ENCODE measurements around the gene ARCN1.
"Not testable (repeated sequence)": the region's sequence is repeated elsewhere in the genome, so short reads cannot be mapped to it uniquely, and the experiment has no call there.

The ARCN1 gene

DNA sequence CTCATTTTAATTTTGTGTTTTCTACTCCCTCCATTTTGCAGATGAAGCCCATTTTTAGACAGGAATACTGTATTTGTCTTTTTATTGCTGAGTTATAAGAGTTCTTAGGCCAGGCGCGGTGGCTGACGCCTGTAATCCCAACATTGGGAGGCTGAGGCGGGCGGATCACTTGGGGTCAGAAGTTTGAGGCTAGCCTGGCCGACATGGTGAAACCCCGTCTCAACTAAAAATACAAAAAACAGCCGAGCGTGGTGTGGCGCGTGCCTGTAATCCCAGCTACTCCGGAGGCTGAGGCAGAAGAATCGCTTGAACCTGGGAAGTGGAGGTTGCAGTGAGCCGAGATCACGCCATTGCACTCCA is 528 bp upstream of the ARCN1 start:
- peaks cover 33% of the 10 kb centered on the region for H3K4me1 Mint-ChIP-seq (ENCODE audit: low read depth)
- H3K27me3 Mint-ChIP-seq (ENCODE audit: low read depth); H3K36me3 Mint-ChIP-seq (ENCODE audit: low read depth); H3K9me3 Mint-ChIP-seq: not testable (repeated sequence)
- peak overlapping the region; percentile 98 for H3K27ac Mint-ChIP-seq
- peak overlapping the region; percentile 100 for H3K4me3 Mint-ChIP-seq

DNA sequence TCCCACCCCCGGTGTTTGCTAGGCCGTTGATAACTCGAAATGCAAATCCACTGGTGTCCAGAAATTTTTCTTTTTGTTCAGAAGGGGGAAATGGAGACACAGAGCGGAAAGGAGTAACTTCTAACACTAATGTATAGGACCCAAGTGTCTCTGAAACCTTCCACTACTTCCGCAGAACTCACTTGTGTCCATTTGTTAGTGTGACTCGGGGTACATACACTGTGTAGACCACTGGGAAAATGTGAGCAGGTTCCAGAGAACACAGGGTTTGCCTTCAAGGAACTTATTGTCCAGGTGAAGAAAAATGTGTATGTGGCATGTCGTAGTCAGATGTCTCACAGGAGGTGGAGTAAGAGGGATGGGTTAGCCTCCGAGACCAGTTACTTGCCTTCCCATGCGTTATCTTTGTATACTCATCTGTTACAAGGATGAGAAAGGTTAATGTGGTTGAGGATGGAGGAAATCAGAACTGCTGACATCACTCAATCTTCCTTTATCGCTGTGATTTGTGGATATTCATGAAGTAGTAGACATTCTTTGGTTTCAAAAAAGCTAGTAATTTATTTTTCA is 857 bp downstream of the ARCN1 start:
- Mint-ChIP-seq H3K4me1 (ENCODE audit: low read depth) (peaks cover 38% of the 10 kb centered on the region), H3K4me3 (peak overlapping the region; percentile 100), H3K9me3 (no peaks in the 10 kb centered on the region), H3K27ac (peak overlapping the region; percentile 98), H3K27me3 (ENCODE audit: low read depth) (no peaks in the 10 kb centered on the region), H3K36me3 (ENCODE audit: low read depth) (peaks cover 10% of the 10 kb centered on the region)

DNA sequence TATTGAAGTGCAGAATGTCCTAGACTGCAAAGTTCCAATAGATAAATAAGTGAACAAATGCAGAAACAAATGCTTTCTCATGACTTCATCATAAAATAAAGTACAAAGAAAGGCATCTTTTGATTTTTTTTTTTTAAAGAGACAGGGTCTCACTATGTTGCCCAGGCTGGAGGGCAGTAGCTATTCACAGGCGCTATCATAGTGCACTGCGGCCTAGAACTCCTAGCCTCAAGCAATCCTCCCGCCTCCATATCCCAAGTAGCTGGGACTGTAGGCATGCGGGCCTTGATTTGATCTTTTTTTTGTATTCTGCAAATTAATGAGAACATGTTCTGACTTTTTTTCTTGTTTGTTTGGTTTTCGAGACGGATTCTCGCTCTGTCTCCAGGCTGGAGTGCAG is 2.4 kb downstream of the ARCN1 start:
- Mint-ChIP-seq H3K27ac (no peak overlapping the region), H3K36me3 (ENCODE audit: low read depth) (peaks cover 10% of the 10 kb centered on the region), H3K4me1 (ENCODE audit: low read depth) (peaks cover 38% of the 10 kb centered on the region), H3K4me3 (peak overlapping the region; percentile 54), H3K27me3 (ENCODE audit: low read depth) (no peaks in the 10 kb centered on the region), H3K9me3 (no peaks in the 10 kb centered on the region)

DNA sequence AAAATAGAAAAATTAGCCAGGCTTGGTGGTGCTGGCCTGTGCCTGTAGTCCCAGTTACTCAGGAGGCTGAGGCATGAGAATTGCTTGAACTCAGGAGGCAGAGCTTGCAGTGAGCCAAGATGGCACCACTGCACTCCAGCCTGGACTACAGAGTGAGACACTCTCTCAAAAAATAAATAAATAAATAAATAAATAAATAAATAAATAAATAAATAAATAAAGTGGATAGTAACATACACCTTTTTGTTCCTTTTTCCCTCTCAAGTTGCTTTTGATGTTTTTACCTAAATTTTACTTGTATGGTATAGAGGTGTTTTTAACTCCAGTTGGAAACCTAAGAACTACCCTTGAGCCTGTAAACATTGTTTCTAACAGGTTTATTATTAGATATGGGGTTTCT is 5.8 kb downstream of the ARCN1 start:
- not testable (repeated sequence) for H3K27me3 Mint-ChIP-seq (ENCODE audit: low read depth); H3K4me3 Mint-ChIP-seq; H3K27ac Mint-ChIP-seq; H3K9me3 Mint-ChIP-seq
- H3K4me1 Mint-ChIP-seq (ENCODE audit: low read depth), result peaks cover 29% of the 10 kb centered on the region
- peaks cover 16% of the 10 kb centered on the region for H3K36me3 Mint-ChIP-seq (ENCODE audit: low read depth)

DNA sequence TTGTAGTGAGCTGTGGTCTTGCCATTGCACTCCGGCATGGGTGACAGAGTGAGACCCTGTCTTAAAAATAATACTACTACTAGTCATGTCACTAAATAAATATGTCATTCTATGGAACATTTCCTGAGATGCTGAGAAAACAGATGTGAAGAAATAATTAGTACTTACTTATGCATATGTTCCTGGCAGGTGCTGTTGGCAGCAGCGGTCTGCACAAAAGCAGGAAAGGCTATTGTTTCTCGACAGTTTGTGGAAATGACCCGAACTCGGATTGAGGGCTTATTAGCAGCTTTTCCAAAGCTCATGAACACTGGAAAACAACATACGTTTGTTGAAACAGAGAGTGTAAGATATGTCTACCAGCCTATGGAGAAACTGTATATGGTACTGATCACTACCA is 8.8 kb downstream of the ARCN1 start:
- H3K27ac Mint-ChIP-seq, result no peak overlapping the region
- peaks cover 32% of the 10 kb centered on the region for H3K36me3 Mint-ChIP-seq (ENCODE audit: low read depth)
- peaks cover 6% of the 10 kb centered on the region for H3K4me1 Mint-ChIP-seq (ENCODE audit: low read depth)
- no peak overlapping the region for H3K4me3 Mint-ChIP-seq
- H3K9me3 Mint-ChIP-seq, result no peaks in the 10 kb centered on the region
- no peaks in the 10 kb centered on the region for H3K27me3 Mint-ChIP-seq (ENCODE audit: low read depth)

DNA sequence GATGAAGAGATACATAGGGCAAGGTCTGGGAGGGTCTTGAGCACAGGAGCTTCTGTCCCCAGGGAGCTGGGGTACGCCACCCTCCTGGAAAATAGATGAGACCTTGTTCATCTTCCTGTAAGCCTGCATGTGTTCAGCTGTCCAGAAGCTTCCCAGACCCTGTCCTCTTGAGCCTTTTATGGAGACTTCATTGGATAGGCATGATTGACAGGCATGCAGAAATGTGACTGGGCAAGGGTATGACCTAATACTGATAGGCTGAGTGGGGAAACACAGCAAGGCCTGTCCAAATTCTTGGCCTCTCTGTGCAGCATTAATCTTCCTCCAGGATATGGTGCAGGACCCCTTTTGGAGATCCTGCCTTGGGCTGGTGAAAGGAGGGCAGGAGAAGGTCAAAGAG is 15.7 kb downstream of the ARCN1 start:
- H3K4me3 Mint-ChIP-seq, result no peak overlapping the region
- H3K4me1 Mint-ChIP-seq (ENCODE audit: low read depth), result no peaks in the 10 kb centered on the region
- H3K27me3 Mint-ChIP-seq (ENCODE audit: low read depth), result no peaks in the 10 kb centered on the region
- no peak overlapping the region for H3K27ac Mint-ChIP-seq
- no peaks in the 10 kb centered on the region for H3K9me3 Mint-ChIP-seq
- peaks cover 41% of the 10 kb centered on the region for H3K36me3 Mint-ChIP-seq (ENCODE audit: low read depth)

DNA sequence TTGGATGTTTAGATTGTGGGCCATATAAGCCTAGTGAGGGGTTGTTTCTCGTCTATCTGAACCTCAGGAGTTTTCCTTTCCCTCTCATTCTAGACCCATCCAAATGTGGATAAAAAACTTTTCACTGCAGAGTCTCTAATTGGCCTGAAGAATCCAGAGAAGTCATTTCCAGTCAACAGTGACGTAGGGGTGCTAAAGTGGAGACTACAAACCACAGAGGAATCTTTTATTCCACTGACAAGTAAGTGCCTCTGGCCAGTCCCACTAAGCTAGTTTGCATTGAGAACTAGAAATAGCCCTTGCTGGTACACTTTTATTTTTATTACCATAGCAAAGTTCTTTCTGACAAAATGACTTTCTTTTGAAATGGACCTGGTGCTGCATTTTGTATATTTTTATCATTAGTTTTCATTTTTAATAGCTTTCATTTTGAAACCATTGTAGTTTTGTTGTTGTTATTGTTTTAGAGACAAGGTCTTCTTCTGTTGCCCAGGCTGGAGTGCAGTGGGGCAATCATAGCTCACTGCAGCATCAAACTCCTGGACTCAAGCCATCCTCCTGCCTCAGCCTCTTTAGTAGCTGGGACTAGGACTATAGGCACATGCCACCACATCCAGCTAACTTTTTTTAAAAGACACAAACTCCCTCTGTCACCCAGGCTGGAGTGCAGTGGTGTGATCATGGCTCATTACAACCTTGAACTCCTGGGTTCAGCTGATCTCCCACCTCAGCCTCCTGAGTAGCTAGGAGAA is 20.6 kb downstream of the ARCN1 start:
- Mint-ChIP-seq H3K4me3 (no peak overlapping the region), H3K27ac (no peak overlapping the region), H3K4me1 (ENCODE audit: low read depth) (peaks cover 4% of the 10 kb centered on the region), H3K27me3 (ENCODE audit: low read depth) (no peaks in the 10 kb centered on the region), H3K9me3 (no peaks in the 10 kb centered on the region), H3K36me3 (ENCODE audit: low read depth) (peaks cover 39% of the 10 kb centered on the region)

DNA sequence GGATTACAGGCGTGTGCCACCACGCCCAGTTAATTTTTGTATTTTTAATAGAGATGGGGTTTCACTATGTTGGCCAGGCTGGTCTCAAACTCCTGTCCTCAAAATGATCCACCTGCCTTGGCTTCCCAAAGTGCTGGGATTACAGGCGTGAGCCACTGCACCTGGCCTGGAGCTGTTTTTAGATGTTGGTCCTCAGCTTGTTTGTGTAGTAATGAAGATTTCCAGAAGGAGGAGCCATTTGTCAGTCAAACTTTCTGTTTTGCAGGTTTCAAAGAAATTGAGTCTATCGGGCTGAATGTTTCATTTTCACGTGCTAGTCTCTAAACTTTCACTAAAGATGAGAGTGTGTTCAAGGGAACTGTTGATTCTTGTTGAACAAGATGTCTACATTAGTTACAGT is 22.8 kb downstream of the ARCN1 start:
- not testable (repeated sequence) for H3K9me3 Mint-ChIP-seq; H3K27me3 Mint-ChIP-seq (ENCODE audit: low read depth); H3K4me3 Mint-ChIP-seq; H3K27ac Mint-ChIP-seq; H3K4me1 Mint-ChIP-seq (ENCODE audit: low read depth)
- H3K36me3 Mint-ChIP-seq (ENCODE audit: low read depth), result peaks cover 41% of the 10 kb centered on the region

DNA sequence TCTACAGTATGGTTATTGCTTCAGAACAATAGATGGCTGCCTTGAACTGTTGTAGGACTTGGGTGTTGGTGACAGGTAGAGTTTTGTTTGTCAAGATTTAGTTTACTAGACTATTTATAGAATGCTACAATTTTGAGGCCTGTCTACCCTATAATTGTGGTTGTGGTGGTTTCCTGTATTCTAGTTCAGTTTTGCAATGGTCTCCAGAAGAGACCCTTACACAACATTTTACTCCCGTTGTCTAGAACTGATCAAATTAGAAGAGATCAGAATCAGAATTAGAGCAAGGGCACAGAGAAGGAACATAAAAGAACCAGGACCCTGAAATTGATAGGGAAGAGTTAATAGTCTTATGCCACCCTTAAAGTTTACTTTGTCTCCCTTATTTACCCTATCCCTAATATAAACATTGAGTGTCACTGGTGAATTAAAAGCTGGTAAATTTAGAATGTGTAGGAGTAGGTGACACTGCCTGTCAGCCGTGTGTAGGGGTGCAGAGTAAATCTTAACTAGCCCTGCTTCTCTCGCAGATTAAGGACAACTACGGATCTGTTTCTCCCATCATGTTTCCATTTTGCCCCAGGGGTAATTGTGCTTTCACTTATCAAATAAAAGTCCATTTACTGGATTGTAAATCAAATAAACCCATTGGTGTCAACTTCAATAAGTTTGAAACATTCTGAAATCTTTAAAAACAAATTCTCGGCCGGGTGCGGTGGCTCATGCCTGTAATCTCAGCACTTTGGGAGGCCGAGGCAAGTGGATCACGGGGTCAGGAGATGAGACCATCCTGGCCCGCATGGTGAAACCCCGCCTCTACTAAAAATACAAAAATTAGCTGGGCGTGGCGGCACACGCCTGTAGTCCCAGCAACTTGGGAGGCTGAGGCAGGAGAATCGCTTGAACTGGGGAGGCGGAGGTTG is 24.3 kb downstream of the ARCN1 start:
- H3K36me3 Mint-ChIP-seq (ENCODE audit: low read depth), result peaks cover 47% of the 10 kb centered on the region
- no peaks in the 10 kb centered on the region for H3K9me3 Mint-ChIP-seq
- no peaks in the 10 kb centered on the region for H3K27me3 Mint-ChIP-seq (ENCODE audit: low read depth)
- H3K4me3 Mint-ChIP-seq, result no peak overlapping the region
- peaks cover 4% of the 10 kb centered on the region for H3K4me1 Mint-ChIP-seq (ENCODE audit: low read depth)
- no peak overlapping the region for H3K27ac Mint-ChIP-seq

DNA sequence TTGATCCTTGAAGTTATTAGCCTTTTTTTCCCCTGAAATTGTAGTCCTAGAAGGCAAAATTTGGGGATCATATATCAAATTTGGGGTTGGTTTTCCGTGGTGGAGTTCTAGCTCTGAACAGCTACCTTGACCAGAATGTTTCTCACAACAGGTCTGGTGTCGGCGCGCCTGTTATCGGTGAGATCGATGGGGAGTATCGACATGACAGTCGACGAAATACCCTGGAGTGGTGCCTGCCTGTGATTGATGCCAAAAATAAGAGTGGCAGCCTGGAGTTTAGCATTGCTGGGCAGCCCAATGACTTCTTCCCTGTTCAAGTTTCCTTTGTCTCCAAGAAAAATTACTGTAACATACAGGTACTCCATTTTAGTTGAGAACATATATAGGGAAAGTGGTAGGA is 25.3 kb downstream of the ARCN1 start:
- peaks cover 57% of the 10 kb centered on the region for H3K36me3 Mint-ChIP-seq (ENCODE audit: low read depth)
- H3K4me3 Mint-ChIP-seq, result no peak overlapping the region
- peaks cover 7% of the 10 kb centered on the region for H3K4me1 Mint-ChIP-seq (ENCODE audit: low read depth)
- no peaks in the 10 kb centered on the region for H3K9me3 Mint-ChIP-seq
- H3K27ac Mint-ChIP-seq, result no peak overlapping the region
- no peaks in the 10 kb centered on the region for H3K27me3 Mint-ChIP-seq (ENCODE audit: low read depth)

DNA sequence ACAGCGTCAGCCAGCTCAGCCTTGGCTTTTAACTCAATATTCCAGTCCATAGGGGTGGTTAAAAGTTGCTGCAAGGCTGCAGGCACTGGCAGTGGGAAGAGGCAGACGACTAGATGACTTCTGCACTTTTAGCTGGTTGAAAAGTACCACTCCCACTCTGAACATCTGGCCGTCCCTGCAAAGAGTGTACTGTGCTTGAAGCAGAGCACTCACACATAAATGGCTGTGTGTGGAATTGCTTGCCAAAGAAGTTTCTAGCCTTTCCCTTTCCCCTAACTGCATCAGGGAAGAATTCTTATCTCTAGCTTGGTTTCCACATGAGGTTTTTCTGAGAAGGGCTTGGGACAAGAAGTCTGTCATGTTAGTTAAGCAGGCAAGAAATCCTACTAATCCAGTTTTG is 30.1 kb downstream of the ARCN1 start:
- peak overlapping the region; percentile 13 for H3K27ac Mint-ChIP-seq
- H3K4me3 Mint-ChIP-seq, result no peak overlapping the region
- H3K9me3 Mint-ChIP-seq, result no peaks in the 10 kb centered on the region
- H3K27me3 Mint-ChIP-seq (ENCODE audit: low read depth), result peaks cover 12% of the 10 kb centered on the region
- H3K36me3 Mint-ChIP-seq (ENCODE audit: low read depth), result peaks cover 37% of the 10 kb centered on the region
- peaks cover 7% of the 10 kb centered on the region for H3K4me1 Mint-ChIP-seq (ENCODE audit: low read depth)

DNA sequence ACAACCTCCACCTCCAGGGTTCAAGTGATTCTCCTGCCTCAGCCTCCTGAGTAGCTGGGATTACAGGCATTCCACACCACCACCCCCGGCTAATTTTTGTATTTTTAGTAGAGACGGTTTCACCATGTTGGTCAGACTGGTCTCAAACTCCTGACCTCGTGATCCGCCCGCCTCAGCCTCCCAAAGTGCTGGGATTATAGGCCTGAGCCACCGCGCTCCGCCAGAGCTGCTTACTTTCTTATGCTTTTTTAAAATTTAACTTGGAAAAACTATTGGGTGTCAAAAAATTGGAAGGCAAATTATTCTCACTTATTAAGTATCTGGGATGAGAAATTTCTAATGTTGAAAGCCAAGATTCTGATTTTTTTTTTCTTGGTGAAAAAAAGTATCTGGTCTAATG is 31.5 kb downstream of the ARCN1 start:
- not testable (repeated sequence) for H3K9me3 Mint-ChIP-seq; H3K4me1 Mint-ChIP-seq (ENCODE audit: low read depth); H3K27ac Mint-ChIP-seq; H3K4me3 Mint-ChIP-seq
- peaks cover 31% of the 10 kb centered on the region for H3K36me3 Mint-ChIP-seq (ENCODE audit: low read depth)
- H3K27me3 Mint-ChIP-seq (ENCODE audit: low read depth), result peaks cover 14% of the 10 kb centered on the region

DNA sequence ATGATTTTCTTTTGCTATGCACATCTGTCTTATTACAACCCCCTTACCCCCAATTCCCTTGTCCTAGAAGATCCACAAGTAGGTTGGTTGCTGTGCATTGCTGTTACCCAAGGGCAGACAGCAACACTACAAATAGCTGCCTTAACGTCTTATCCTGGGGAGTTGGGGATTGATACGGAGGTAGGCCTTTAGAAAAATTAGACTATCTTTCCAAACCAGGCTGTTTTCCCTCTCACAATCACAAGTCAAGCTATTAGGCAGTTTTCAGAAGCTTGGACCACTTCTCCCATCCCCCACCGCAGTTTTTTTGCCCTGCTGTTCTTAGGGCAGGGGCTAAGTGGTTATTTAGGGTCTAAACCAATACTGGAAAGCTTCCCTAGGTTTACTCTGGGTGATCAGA is 32.4 kb downstream of the ARCN1 start:
- peaks cover 17% of the 10 kb centered on the region for H3K4me1 Mint-ChIP-seq (ENCODE audit: low read depth)
- no peaks in the 10 kb centered on the region for H3K9me3 Mint-ChIP-seq
- no peak overlapping the region for H3K4me3 Mint-ChIP-seq
- peaks cover 31% of the 10 kb centered on the region for H3K36me3 Mint-ChIP-seq (ENCODE audit: low read depth)
- H3K27ac Mint-ChIP-seq, result no peak overlapping the region
- peaks cover 23% of the 10 kb centered on the region for H3K27me3 Mint-ChIP-seq (ENCODE audit: low read depth)

DNA sequence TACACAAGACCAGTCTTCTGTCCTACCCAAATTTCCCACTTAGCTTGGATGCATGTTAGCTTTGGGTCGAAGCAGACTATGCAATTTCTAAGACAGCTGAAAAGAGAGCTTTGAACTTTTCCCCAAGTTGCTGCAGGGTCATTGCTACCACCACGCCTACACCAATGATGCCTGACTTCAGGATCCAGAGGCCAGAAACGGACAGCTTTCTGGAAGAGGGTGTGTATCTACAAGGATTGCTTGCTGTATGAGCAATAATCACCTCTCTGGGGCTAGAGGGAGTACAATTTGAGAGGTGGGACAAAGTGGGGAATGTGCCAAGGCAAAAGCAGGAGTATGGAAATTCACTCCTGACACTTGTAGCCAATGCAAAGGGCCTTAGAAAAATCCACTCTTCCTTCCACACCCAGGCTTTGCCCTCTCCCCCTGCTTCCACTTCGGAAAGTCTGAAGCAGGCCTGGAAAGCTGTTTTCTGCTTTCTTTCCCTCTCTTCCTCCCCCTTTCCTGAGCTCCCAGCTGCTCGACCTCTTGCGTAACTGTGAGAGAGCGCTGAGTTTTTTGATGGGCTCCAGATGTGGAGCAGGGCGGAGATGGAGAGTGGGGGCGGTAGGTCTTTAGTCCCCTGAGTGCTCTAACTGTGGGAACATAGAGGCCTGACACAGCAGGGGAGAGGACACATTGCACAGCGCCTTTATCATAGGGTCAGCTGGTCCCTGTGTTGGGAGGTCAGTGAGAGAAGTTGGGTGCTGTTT is 33.1 kb downstream of the ARCN1 start:
- H3K27me3 Mint-ChIP-seq (ENCODE audit: low read depth), result peaks cover 30% of the 10 kb centered on the region
- H3K9me3 Mint-ChIP-seq, result no peaks in the 10 kb centered on the region
- no peak overlapping the region for H3K27ac Mint-ChIP-seq
- no peak overlapping the region for H3K4me3 Mint-ChIP-seq
- peaks cover 21% of the 10 kb centered on the region for H3K4me1 Mint-ChIP-seq (ENCODE audit: low read depth)
- peaks cover 25% of the 10 kb centered on the region for H3K36me3 Mint-ChIP-seq (ENCODE audit: low read depth)
